Activated CD4-positive, alpha-beta T cell treated with anti-CD3 and anti-CD28 coated beads, Interleukin-2, amount 50 U/mL, for 4 hours (primary cell): ENCODE measurements around the gene RAD54L.
"Not testable (repeated sequence)": the region's sequence is repeated elsewhere in the genome, so short reads cannot be mapped to it uniquely, and the experiment has no call there.

Experiments used
- DNase-seq, 2 experiments: peaks; one replicate each; pipeline ENCODE4 v3.0.0-alpha.2; 2020

The RAD54L gene

GRCh38 chr1:46242918-46243317 is 4.6 kb upstream of the RAD54L start:
- DNase-seq, result no peak

- DNase-seq, result not testable (repeated sequence)
Observed at GRCh38 chr1:46243831-46244230, 3.7 kb upstream of the RAD54L start.

- DNase-seq, result no peak
Observed at GRCh38 chr1:46244656-46245371, 2.7 kb upstream of the RAD54L start.

GRCh38 chr1:46246136-46246535 is 1.4 kb upstream of the RAD54L start:
- not testable (repeated sequence) for DNase-seq

- DNase-seq, result peak; percentile 44 to 52
Observed at GRCh38 chr1:46246548-46247435, 771 bp upstream of the RAD54L start.

GRCh38 chr1:46248122-46248920 is 758 bp downstream of the RAD54L start:
- no peak for DNase-seq

- DNase-seq, result no peak
Observed at GRCh38 chr1:46254668-46255067, 7.1 kb downstream of the RAD54L start.

- no peak for DNase-seq
Observed at GRCh38 chr1:46256523-46256922, 9.0 kb downstream of the RAD54L start.

- no peak for DNase-seq
Observed at GRCh38 chr1:46262508-46262907, 14.9 kb downstream of the RAD54L start.

GRCh38 chr1:46263146-46263545 is 15.6 kb downstream of the RAD54L start:
- DNase-seq, result no peak

- no peak for DNase-seq
Observed at GRCh38 chr1:46268578-46268977, 21.0 kb downstream of the RAD54L start.

- no peak for DNase-seq
Observed at GRCh38 chr1:46274225-46275029, 26.9 kb downstream of the RAD54L start.

- DNase-seq, result no peak
Observed at GRCh38 chr1:46275030-46275337, 27.4 kb downstream of the RAD54L start.

GRCh38 chr1:46277658-46278373 is 30.3 kb downstream of the RAD54L start:
- DNase-seq, result no peak

- no peak for DNase-seq
Observed at GRCh38 chr1:46278807-46279206, 31.2 kb downstream of the RAD54L start.

- DNase-seq, result no peak
Observed at GRCh38 chr1:46280092-46280491, 32.5 kb downstream of the RAD54L start.

- no peak for DNase-seq
Observed at GRCh38 chr1:46281021-46281420, 33.5 kb downstream of the RAD54L start.

- DNase-seq, result no peak
Observed at GRCh38 chr1:46284058-46284457, 36.5 kb downstream of the RAD54L start.

- DNase-seq, result no peak
Observed at GRCh38 chr1:46284597-46285564, 37.3 kb downstream of the RAD54L start.

GRCh38 chr1:46285730-46286477 is 38.3 kb downstream of the RAD54L start:
- no peak for DNase-seq
